NCI-H526 treated with DMSO at 0.1 percent for 48 hours (cell line): Measurements from ENCODE around the gene OR52B6.
"Not testable (repeated sequence)": the region's sequence is repeated elsewhere in the genome, so short reads cannot be mapped to it uniquely, and the experiment has no call there.

Source experiments
- DNase-seq: peaks from one replicate; lab custom pipeline; 2025; lab: John Stamatoyannopoulos, UW

OR52B6 gene

GRCh38 chr11:5580577-5580976 lies at the start of gene OR52B6:
Gene OR52B6, plus strand, starts transcription at chr11:5580877. Its CDS starts 0 bp downstream, at chr11:5580877.
- DNase-seq, result no peak

GRCh38 chr11:5531053-5531831 lies 49.4 kb upstream of the OR52B6 start:
- DNase-seq, result no peak

- DNase-seq, result no peak
Measured at GRCh38 chr11:5534046-5534445, 46.6 kb upstream of the OR52B6 start.

- DNase-seq, result no peak
Measured at GRCh38 chr11:5536482-5536881, 44.2 kb upstream of the OR52B6 start.

GRCh38 chr11:5541427-5541826 lies 39.2 kb upstream of the OR52B6 start:
- DNase-seq, result no peak

- DNase-seq, result no peak
Measured at GRCh38 chr11:5546457-5546856, 34.2 kb upstream of the OR52B6 start.

- no peak for DNase-seq
Measured at GRCh38 chr11:5547982-5548381, 32.7 kb upstream of the OR52B6 start.

GRCh38 chr11:5548440-5548839 lies 32.2 kb upstream of the OR52B6 start, which contains the start of gene OR52H1:
Gene OR52H1, minus strand, starts transcription at chr11:5548540. Its CDS starts 3,035 bp downstream, at chr11:5545505.
- DNase-seq, result no peak

GRCh38 chr11:5550440-5551095 lies 30.1 kb upstream of the OR52B6 start:
- DNase-seq, result no peak

GRCh38 chr11:5553343-5553742 lies 27.3 kb upstream of the OR52B6 start:
- no peak for DNase-seq

GRCh38 chr11:5556596-5557188 lies 24.0 kb upstream of the OR52B6 start:
- no peak for DNase-seq

- DNase-seq, result no peak
Measured at GRCh38 chr11:5557751-5558150, 22.9 kb upstream of the OR52B6 start.

GRCh38 chr11:5564259-5565019 lies 16.2 kb upstream of the OR52B6 start:
- DNase-seq, result no peak

- DNase-seq, result no peak
Measured at GRCh38 chr11:5574654-5575053, 6.0 kb upstream of the OR52B6 start.

- DNase-seq, result no peak
Measured at GRCh38 chr11:5575152-5575551, 5.5 kb upstream of the OR52B6 start.

- DNase-seq, result no peak
Measured at GRCh38 chr11:5577101-5577500, 3.6 kb upstream of the OR52B6 start.

GRCh38 chr11:5581014-5581413 lies 337 bp downstream of the OR52B6 start:
- DNase-seq, result no peak

- not testable (repeated sequence) for DNase-seq
Measured at GRCh38 chr11:5584458-5584857, 3.8 kb downstream of the OR52B6 start.

GRCh38 chr11:5589906-5590305 lies 9.2 kb downstream of the OR52B6 start:
- DNase-seq, result not testable (repeated sequence)

GRCh38 chr11:5591613-5592012 lies 10.9 kb downstream of the OR52B6 start:
- no peak for DNase-seq

GRCh38 chr11:5592615-5593014 lies 11.9 kb downstream of the OR52B6 start:
- no peak for DNase-seq

- DNase-seq, result no peak
Measured at GRCh38 chr11:5593146-5593545, 12.5 kb downstream of the OR52B6 start.
